ENCODE measurements around the gene MCRIP2. TPM values are rescaled to one million over a fixed set of nuclear protein-coding genes. Genes with fewer than 3 reads are reported as not detected.

MCRIP2 gene
- total RNA-seq, 1 donor from 2014 or later, result 205 TPM

DNA sequence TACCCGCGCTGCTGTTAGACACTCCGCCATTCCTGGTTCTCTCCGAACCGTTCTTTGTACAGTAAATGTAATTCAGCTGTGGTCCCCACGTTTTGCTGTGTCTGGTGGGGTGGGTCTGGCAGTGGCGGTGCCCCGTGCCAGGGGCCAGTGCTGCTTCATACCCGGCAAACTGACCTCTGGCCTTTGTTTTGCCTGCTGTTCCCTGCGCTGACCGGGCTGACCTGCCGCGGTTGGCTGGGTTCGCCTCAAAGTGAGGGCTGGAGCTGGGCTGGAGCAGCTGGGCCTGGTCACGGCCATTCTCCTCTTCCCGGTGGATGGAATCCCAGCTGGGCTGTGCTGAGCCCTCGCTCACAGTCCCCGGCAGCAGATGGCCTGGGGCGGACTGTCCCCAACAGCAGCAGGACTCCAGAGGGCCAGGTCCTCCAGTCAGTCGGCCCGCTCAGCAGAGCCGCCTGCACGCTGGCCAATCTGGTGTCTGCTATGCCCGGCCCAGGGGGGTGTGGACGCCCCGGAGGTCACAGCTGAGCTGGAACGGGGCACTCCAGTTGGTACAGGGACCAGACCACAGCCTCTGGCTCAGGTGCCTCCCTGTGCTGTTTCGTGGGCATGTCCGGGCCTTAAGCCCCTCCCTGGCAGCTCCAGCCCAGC is 12.3 kb upstream of the MCRIP2 start:
- DNase-seq (peak; percentile 41), ATAC-seq (ENCODE audit: poor library complexity) (no peak)
- intact Hi-C loops (cut with DNase I), result no loop called here

- DNase-seq, result peak; percentile 44
- intact Hi-C loops (cut with DNase I), result no loop called here
- ATAC-seq (ENCODE audit: poor library complexity), result no peak
Measured at GRCh38 chr16:629833-630248, 11.8 kb upstream of the MCRIP2 start.

DNA sequence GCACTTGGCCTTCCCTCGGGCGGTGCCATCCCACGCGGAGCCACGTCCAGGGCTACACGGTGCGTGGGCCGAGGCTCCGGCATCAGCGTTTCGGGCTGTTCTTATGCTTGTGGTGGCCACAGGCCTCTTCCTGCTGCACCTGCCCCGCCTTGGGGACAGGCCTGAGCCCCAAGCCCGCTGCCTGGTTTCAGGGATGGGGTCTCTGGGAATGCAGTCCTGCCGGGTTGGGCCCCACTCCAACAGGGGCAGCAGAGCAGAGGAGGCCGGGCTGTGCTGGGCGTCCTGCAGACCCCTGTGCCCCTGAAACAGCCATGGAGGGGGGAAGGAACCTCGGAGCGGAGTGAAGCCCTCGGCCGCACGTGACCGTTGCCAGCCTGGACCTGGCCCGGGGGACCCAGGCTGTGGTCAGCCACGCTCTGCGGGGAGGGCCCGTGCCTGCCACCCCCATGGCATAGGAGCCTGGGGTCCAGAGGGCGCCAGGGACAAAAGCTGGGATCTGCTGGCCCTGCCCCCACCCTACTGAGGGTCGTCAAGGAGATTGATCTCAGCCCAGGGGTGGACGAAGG is 11.3 kb upstream of the MCRIP2 start:
- intact Hi-C loops (cut with DNase I), result no loop called here
- ATAC-seq (ENCODE audit: poor library complexity) (no peak), DNase-seq (peak; percentile 42)

DNA sequence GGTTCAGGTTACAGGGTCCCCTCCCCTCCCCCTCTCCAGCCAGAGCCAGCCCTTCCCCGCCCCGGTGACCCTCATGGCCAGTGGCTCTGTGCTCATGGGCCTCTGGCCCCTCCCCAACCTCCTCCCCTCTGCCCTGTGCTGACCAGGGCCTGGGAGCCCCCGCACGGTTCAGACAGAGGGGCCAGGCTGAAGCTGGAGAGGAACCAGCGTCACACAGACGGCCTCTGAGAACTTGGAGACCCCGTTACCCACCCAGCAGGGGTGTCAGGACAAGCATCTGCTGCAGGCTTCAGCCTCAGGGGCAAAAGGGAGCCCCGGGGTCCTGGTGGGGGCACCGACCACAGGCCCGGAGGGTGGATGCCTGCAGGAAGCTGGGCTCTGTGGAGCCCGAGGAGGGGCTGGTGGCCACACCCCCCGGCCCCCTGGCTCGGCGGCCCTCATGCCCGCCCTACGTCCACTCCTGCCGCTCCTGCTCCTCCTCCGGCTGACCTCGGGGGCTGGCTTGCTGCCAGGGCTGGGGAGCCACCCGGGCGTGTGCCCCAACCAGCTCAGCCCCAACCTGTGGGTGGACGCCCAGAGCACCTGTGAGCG is 10.7 kb upstream of the MCRIP2 start, which contains the start of gene WFIKKN1:
WFIKKN1 (plus strand) TSS at position 171 of the 591 bp plus-strand sequence; CDS start at position 440, 269 bp downstream.
- ATAC-seq (ENCODE audit: poor library complexity) (no peak), DNase-seq (peak; percentile 46)
- intact Hi-C loops (cut with DNase I), result no loop called here

DNA sequence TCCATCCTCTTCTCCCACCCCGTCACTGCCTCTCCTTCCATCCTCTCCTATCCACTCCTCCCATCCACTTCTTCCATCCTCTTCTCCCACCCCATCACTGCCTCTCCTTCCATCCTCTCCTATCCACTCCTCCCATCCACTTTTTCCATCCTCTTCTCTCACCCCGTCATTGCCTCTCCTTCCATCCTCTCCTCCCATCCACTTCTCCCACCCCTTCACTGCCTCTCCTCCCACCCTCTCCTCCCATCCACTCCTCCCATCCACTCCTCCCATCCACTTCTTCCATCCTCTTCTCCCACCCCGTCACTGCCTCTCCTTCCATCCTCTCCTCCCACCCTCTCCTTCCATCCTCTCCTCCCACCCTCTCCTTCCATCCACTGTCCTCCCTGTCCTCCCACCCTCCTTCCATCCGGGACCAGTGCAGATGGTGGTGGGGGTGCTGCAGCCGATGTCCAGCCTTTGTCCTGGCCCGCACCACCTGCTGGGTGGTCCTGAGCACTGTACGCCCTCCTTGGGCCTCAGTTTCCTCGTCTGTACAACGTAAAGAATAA is 9.7 kb upstream of the MCRIP2 start:
- ATAC-seq (ENCODE audit: poor library complexity), result no peak
- no peak for DNase-seq
- intact Hi-C loops (cut with DNase I), result no loop called here

- intact Hi-C loops (cut with DNase I), result no loop called here
- ATAC-seq (ENCODE audit: poor library complexity), result no peak
- DNase-seq, result peak; percentile 40
Measured at GRCh38 chr16:632486-633335, 8.9 kb upstream of the MCRIP2 start.

GRCh38 chr16:633336-634050 is 8.1 kb upstream of the MCRIP2 start:
- ATAC-seq (ENCODE audit: poor library complexity) (no peak), DNase-seq (peak; percentile 41)
- intact Hi-C loops (cut with DNase I), result no loop called here

- ATAC-seq (ENCODE audit: poor library complexity), result no peak
- intact Hi-C loops (cut with DNase I), result no loop called here
- DNase-seq, result peak; percentile 40
Measured at GRCh38 chr16:634051-634670, 7.5 kb upstream of the MCRIP2 start.

- intact Hi-C loops (cut with DNase I), result loop anchor here (5.0 kb wide), 1 partner anchor 48 kb away; no protein-coding TSS in a partner anchor
- no peak for DNase-seq
- ATAC-seq (ENCODE audit: poor library complexity), result no peak
Measured at GRCh38 chr16:634996-635395, 6.6 kb upstream of the MCRIP2 start.

DNA sequence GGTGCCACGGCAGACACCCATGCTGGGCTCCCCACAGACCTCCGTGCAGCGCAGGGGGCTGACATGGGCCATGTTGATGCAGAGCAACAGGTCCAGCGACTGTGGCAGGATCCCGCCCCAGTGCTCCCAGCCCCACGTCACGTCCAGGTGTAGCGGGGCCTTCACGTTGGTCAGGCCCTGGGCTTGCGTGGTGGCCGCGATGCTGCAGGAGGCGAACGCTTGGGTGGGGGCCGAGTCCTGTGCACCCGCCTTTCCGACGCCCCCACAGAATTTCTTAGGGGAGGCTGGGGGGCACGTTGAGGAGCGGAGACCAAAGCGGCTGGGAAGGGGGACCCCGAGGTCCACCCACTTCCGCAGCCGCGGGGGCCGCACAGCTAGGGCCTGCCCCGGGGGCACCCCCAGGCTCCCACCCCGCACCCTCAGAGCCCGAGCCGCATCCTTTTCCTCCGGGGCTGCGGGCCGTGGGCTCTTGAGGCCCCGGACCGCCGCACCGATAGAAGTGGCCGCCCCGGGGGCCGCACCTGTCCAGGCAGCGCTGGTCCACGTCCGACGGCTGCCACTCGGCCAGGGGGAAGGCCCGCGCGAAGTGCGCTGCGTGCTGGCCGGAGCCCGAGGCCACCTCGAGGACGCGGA is 5.9 kb upstream of the MCRIP2 start:
- ATAC-seq (ENCODE audit: poor library complexity), result no peak
- no peak for DNase-seq
- intact Hi-C loops (cut with DNase I), result loop anchor here (5.0 kb wide), 1 partner anchor 48 kb away; no protein-coding TSS in a partner anchor

DNA sequence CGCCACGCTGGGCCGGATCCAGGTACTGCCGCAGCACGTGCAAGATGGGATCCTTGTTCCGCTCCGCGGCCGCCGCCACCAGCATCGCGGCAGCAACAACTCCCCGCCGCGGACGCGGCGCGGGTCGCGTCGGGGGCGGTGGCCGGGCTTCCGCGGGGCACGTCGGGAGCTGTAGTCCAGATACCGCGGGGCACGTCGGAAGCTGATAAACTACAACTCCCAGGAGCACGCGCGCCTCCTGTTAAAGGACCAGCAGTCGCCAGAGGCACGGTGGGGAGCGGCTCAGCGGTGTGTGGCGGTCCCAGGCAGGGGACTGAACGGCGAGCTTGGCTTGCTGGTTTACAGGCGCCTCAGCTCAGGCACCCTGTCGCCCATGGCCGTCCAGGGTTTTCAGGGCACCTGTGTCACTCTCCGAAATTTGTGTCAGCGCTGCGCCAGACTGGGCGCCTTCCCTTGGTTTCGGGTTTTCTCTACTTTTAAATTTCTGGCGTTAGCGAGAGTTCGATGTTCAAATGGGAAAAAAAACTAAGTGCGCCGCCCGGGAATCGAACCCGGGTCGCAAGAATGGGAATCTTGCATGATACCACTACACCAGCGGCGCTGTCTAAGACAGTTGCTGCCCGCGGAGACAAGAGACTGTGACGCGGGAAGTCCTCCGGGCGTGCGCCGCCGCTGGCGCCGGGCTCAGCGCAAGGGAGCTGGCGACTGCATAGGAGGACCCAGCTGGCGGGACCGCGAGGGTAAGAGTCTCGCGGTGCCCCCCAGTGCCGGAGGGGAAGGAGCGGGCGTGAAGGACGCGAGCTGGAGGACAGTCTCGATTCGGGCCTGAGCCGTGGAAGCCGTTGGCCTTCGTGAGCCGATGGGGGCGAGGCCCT is 5.2 kb upstream of the MCRIP2 start, which contains the start of gene METTL26:
METTL26 (minus strand) TSS at position 100 of the 875 bp plus-strand sequence; CDS start at position 85, 15 bp downstream.
- DNase-seq (peak; percentile 98), ATAC-seq (ENCODE audit: poor library complexity) (peak; percentile 91)
- intact Hi-C loops (cut with DNase I), result loop anchor here (5.0 kb wide), 1 partner anchor 49 kb away; no protein-coding TSS in a partner anchor

- intact Hi-C loops (cut with DNase I), result loop anchor here (5.0 kb wide), 1 partner anchor 50 kb away; no protein-coding TSS in a partner anchor
- peak; percentile 80 for ATAC-seq (ENCODE audit: poor library complexity)
Measured at GRCh38 chr16:637081-638018, 4.3 kb upstream of the MCRIP2 start.

GRCh38 chr16:638034-638543 is 3.5 kb upstream of the MCRIP2 start:
- no peak for ATAC-seq (ENCODE audit: poor library complexity)
- no peak for DNase-seq
- intact Hi-C loops (cut with DNase I), result loop anchor here (5.0 kb wide), 1 partner anchor 51 kb away; no protein-coding TSS in a partner anchor

More at GRCh38 chr16:637081-638018, 4.3 kb upstream of the MCRIP2 start:
- peak; percentile 92 for DNase-seq

DNA sequence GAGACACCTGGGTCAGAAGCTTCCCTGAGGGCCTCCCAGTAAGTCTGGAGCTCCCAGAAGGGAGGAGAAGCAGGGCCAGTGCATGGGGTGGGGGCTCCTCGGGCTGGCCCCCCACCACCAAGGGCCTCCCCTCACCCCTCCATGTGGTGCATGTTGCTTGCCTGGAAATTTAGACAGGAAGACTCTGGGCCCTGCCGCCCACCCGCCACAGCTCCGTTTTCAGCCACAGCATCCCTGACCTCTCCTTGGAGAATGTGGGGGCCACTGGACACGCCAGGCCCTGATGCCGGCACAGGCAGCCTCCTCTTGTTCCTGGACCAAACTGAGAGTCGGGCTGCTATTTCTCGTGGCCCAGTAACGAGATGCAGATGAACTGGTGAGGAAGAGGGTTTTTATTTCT is 2.8 kb upstream of the MCRIP2 start:
- ATAC-seq (ENCODE audit: poor library complexity) (no peak), DNase-seq (no peak)
- intact Hi-C loops (cut with DNase I), result loop anchor here (5.0 kb wide), 1 partner anchor 52 kb away; no protein-coding TSS in a partner anchor

DNA sequence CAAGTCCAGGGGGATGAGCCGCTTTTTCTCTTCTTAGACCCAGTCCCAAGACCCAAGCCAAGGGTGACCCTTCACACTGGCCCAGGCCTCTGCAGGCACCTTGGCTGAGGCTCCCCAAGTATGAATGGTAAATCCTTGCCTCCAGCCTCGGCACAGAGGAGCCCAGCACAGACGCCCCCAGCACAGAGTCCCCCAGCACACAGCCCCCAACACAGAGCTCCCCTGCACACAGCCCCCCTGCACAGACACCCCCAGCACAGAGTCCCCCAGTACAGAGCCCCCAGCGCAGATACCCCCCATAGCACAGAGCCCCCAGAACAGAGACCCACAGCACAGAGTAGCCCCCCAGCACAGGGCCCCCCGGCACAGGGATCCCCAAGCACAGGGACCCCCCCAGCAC is 1.0 kb upstream of the MCRIP2 start:
- no peak for DNase-seq
- ATAC-seq (ENCODE audit: poor library complexity), result no peak
- intact Hi-C loops (cut with DNase I), result no loop called here
